Chondrocyte (in vitro differentiated cells): ENCODE measurements around the gene BZW2. TPM values are rescaled to one million over a fixed set of nuclear protein-coding genes. Genes with fewer than 3 reads are reported as not detected.

ENCODE experiments used
- DNase-seq: peaks from one replicate; pipeline ENCODE4 v3.0.0; 2021; ENCODE audit warnings: mixed read lengths, low spot score
- H3K27ac Mint-ChIP-seq: one replicate; pipeline ENCODE4 v1.8.0; 2021; ENCODE audit warnings: mild to moderate bottlenecking, moderate library complexity, mixed read lengths; ENCODE audit not compliant: unreplicated experiment
- H3K27me3 Mint-ChIP-seq: 2 replicates; pipeline ENCODE4 v1.8.0; 2021; ENCODE audit warnings: low read depth, mixed read lengths
- H3K36me3 Mint-ChIP-seq: 2 replicates; pipeline ENCODE4 v1.8.0; 2021; ENCODE audit warnings: low read depth, mixed read lengths
- H3K4me1 Mint-ChIP-seq: 2 replicates; pipeline ENCODE4 v1.8.0; 2021; ENCODE audit warnings: low read depth, mild to moderate bottlenecking, mixed read lengths
- H3K4me3 Mint-ChIP-seq: one replicate; pipeline ENCODE4 v1.8.0; 2021; ENCODE audit warnings: mild to moderate bottlenecking, moderate library complexity, mixed read lengths; ENCODE audit not compliant: unreplicated experiment
- H3K9me3 Mint-ChIP-seq: 2 replicates; pipeline ENCODE4 v1.8.0; 2021; ENCODE audit warnings: low read depth, mixed read lengths
- CTCF ChIP-seq: fragments of 200-600 bp; sonication (generic); IDR thresholded peaks from 2 replicates; pipeline ENCODE4 v1.5.0; 2021; ENCODE audit warnings: antibody characterized with exemption, mild to moderate bottlenecking, moderate library complexity
- total RNA-seq: library from RNA; stranded (reverse); gene quantifications from 3 replicates; pipeline ENCODE4 v1.2.1, GENCODE V29; 2021

BZW2 gene
- total RNA-seq, 1 donor from 2014 or later, result 44.8 TPM

GRCh38 chr7:16634271-16634738 lies 11.7 kb upstream of the BZW2 start:
- Mint-ChIP-seq H3K36me3 (peaks cover 14% of the 10 kb centered on the region), H3K27me3 (no peaks in the 10 kb centered on the region), H3K4me1 (peaks cover 24% of the 10 kb centered on the region), H3K9me3 (no peaks in the 10 kb centered on the region), H3K27ac (no peak overlapping the region), H3K4me3 (no peak overlapping the region)
- DNase-seq, result no peak
- no peak for TF ChIP-seq CTCF

GRCh38 chr7:16636555-16637101 lies 9.4 kb upstream of the BZW2 start:
- TF ChIP-seq CTCF, result no peak
- DNase-seq, result no peak
- peaks cover 10% of the 10 kb centered on the region for H3K36me3 Mint-ChIP-seq

GRCh38 chr7:16637379-16637778 lies 8.6 kb upstream of the BZW2 start:
- DNase-seq, result no peak
- Mint-ChIP-seq H3K9me3 (no peaks in the 10 kb centered on the region), H3K27me3 (no peaks in the 10 kb centered on the region), H3K4me3 (no peak overlapping the region), H3K4me1 (peaks cover 27% of the 10 kb centered on the region), H3K27ac (peak overlapping the region; percentile 22), H3K36me3 (peaks cover 6% of the 10 kb centered on the region)
- no peak for TF ChIP-seq CTCF

More at GRCh38 chr7:16636555-16637101, 9.4 kb upstream of the BZW2 start:
- Mint-ChIP-seq H3K27me3 (no peaks in the 10 kb centered on the region), H3K9me3 (no peaks in the 10 kb centered on the region), H3K27ac (peak overlapping the region; percentile 71), H3K4me3 (no peak overlapping the region), H3K4me1 (peaks cover 27% of the 10 kb centered on the region)

GRCh38 chr7:16638282-16639280 lies 7.4 kb upstream of the BZW2 start:
- Mint-ChIP-seq H3K27ac (no peak overlapping the region), H3K36me3 (peaks cover 5% of the 10 kb centered on the region), H3K9me3 (no peaks in the 10 kb centered on the region), H3K4me3 (no peak overlapping the region), H3K27me3 (no peaks in the 10 kb centered on the region), H3K4me1 (peaks cover 37% of the 10 kb centered on the region)
- DNase-seq, result no peak
- no peak for TF ChIP-seq CTCF

GRCh38 chr7:16644157-16644556 lies 1.8 kb upstream of the BZW2 start:
- H3K4me3 Mint-ChIP-seq, result peak overlapping the region; percentile 99
- H3K27ac Mint-ChIP-seq, result peak overlapping the region; percentile 100
- no peaks in the 10 kb centered on the region for H3K36me3 Mint-ChIP-seq
- H3K4me1 Mint-ChIP-seq, result peaks cover 49% of the 10 kb centered on the region
- H3K9me3 Mint-ChIP-seq, result no peaks in the 10 kb centered on the region
- H3K27me3 Mint-ChIP-seq, result no peaks in the 10 kb centered on the region
- no peak for DNase-seq
- TF ChIP-seq CTCF, result no peak
